ENCODE results near the gene TFB2M.

Gene TFB2M

GRCh38 chr1:246516126-246516525 is 49.9 kb downstream of the TFB2M start:
- TF ChIP-seq CTCF (conservative IDR thresholded peaks at IDR 0.05): no peak
- no peak for TF ChIP-seq ZFX (IDR thresholded peaks at IDR 0.05)
- H3K27ac ChIP-seq: no peak overlapping the region

GRCh38 chr1:246515390-246516005 is 50.6 kb downstream of the TFB2M start:
- no peak overlapping the region for H3K27ac ChIP-seq
- TF ChIP-seq ZFX (IDR thresholded peaks at IDR 0.05) (no peak), CTCF (conservative IDR thresholded peaks at IDR 0.05) (no peak)

GRCh38 chr1:246513619-246514343 is 52.3 kb downstream of the TFB2M start:
- no peak overlapping the region for H3K27ac ChIP-seq
- TF ChIP-seq ZFX (IDR thresholded peaks at IDR 0.05) (no peak), CTCF (conservative IDR thresholded peaks at IDR 0.05) (no peak)

- no peak overlapping the region for H3K27ac ChIP-seq
- TF ChIP-seq CTCF (conservative IDR thresholded peaks at IDR 0.05) (no peak), ZFX (IDR thresholded peaks at IDR 0.05) (no peak)
Observed at GRCh38 chr1:246513041-246513440, 53.0 kb downstream of the TFB2M start.

GRCh38 chr1:246512635-246513034 is 53.4 kb downstream of the TFB2M start:
- TF ChIP-seq CTCF (conservative IDR thresholded peaks at IDR 0.05) (no peak), ZFX (IDR thresholded peaks at IDR 0.05) (no peak)
- no peak overlapping the region for H3K27ac ChIP-seq

GRCh38 chr1:246512230-246512629 is 53.8 kb downstream of the TFB2M start:
- TF ChIP-seq ZFX (IDR thresholded peaks at IDR 0.05) (no peak), CTCF (conservative IDR thresholded peaks at IDR 0.05) (no peak)
- no peak overlapping the region for H3K27ac ChIP-seq

GRCh38 chr1:246511203-246511602 is 54.9 kb downstream of the TFB2M start:
- no peak overlapping the region for H3K27ac ChIP-seq
- TF ChIP-seq CTCF (conservative IDR thresholded peaks at IDR 0.05) (no peak), ZFX (IDR thresholded peaks at IDR 0.05) (no peak)

Measured in C4-2B (cell line).